Keratinocyte (primary cell): ENCODE results near the gene KCNMB3. TPM values are rescaled to one million over a fixed set of nuclear protein-coding genes. Genes with fewer than 3 reads are reported as not detected.

Experiments
- DNase-seq: peaks from one replicate; pipeline ENCODE4 v3.0.0-alpha.2; 2011; ENCODE audit warnings: low read depth, missing footprints, low spot score
- FAIRE-seq: peaks from 2 replicates; lab custom pipeline; 2011; peaks lifted over from hg19 to GRCh38; lab: Jason Lieb, UNC
- H2AFZ ChIP-seq: 2 replicates; pipeline ENCODE4 v1.6.0; 2012; ENCODE audit warnings: low read length, control low read depth, inconsistent platforms; ENCODE audit not compliant: control insufficient read depth
- H3K27ac ChIP-seq: 2 replicates; pipeline ENCODE4 v1.5.1; 2011; ENCODE audit warnings: low read length; ENCODE audit not compliant: control insufficient read depth, insufficient read depth
- H3K27me3 ChIP-seq: 3 replicates; pipeline ENCODE4 v1.6.0; 2011; ENCODE audit warnings: low read length; ENCODE audit not compliant: control insufficient read depth, insufficient read depth; ENCODE audit errors: extremely low read depth
- H3K36me3 ChIP-seq, 2 experiments: 2 replicates in 1 of 2; 3 replicates in 1 of 2; pipeline ENCODE4 v1.5.1; 2011; ENCODE audit warnings: low read length in 2 of 2, mild to moderate bottlenecking in 1 of 2; ENCODE audit not compliant: control insufficient read depth in 2 of 2, insufficient read depth in 2 of 2; ENCODE audit errors: extremely low read depth in 1 of 2
- H3K4me1 ChIP-seq: 3 replicates; pipeline ENCODE4 v1.5.1; 2011; ENCODE audit warnings: low read length; ENCODE audit not compliant: control insufficient read depth, insufficient read depth; ENCODE audit errors: extremely low read depth
- H3K4me2 ChIP-seq: 3 replicates; pipeline ENCODE4 v1.6.0; 2011; ENCODE audit warnings: low read depth, low read length; ENCODE audit not compliant: control insufficient read depth, insufficient read depth; ENCODE audit errors: extremely low read depth
- H3K4me3 ChIP-seq, 3 experiments: fragments of 200-600 bp in 1 of 3; sonication (generic) in 1 of 3; 2 replicates in 2 of 3; 3 replicates in 1 of 3; pipeline ENCODE4 v1.5.1; 2011 to 2016; ENCODE audit warnings: low read length in 3 of 3, mild to moderate bottlenecking in 3 of 3, control low read depth in 2 of 3, inconsistent platforms in 1 of 3, low read depth in 1 of 3, mixed read lengths in 1 of 3, mixed run types in 1 of 3, moderate library complexity in 1 of 3; ENCODE audit not compliant: control insufficient read depth in 2 of 3, insufficient read depth in 2 of 3; ENCODE audit errors: extremely low read depth in 1 of 3
- H3K79me2 ChIP-seq: 2 replicates; pipeline ENCODE4 v1.6.0; 2012; ENCODE audit warnings: low read length; ENCODE audit not compliant: control insufficient read depth, insufficient read depth
- H3K9ac ChIP-seq: 3 replicates; pipeline ENCODE4 v1.6.0; 2011; ENCODE audit warnings: low read length; ENCODE audit not compliant: control insufficient read depth, insufficient read depth; ENCODE audit errors: extremely low read depth
- H3K9me1 ChIP-seq: 3 replicates; pipeline ENCODE4 v1.6.0; 2011; ENCODE audit warnings: low read length; ENCODE audit not compliant: control insufficient read depth, insufficient read depth; ENCODE audit errors: extremely low read depth
- H3K9me3 ChIP-seq: 2 replicates; pipeline ENCODE4 v1.5.1; 2012; ENCODE audit warnings: low read depth, low read length; ENCODE audit not compliant: control insufficient read depth
- H4K20me1 ChIP-seq: 3 replicates; pipeline ENCODE4 v1.6.0; 2011; ENCODE audit warnings: low read length; ENCODE audit not compliant: control insufficient read depth, insufficient read depth; ENCODE audit errors: extremely low read depth
- CTCF ChIP-seq, 3 experiments: IDR thresholded peaks in 1 of 3; conservative IDR thresholded peaks in 1 of 3; optimal IDR thresholded peaks in 1 of 3; 2 replicates in 2 of 3; 3 replicates in 1 of 3; pipeline versions ENCODE3 to v1.5.1; 2011; ENCODE audit warnings: low read length in 3 of 3, mild to moderate bottlenecking in 3 of 3, moderate library complexity in 2 of 3, control low read depth in 1 of 3, inconsistent platforms in 1 of 3; ENCODE audit not compliant: insufficient read depth in 2 of 3; ENCODE audit errors: extremely low read depth in 1 of 3
- EZH2 ChIP-seq: IDR thresholded peaks from one replicate; pipeline ENCODE4 v1.6.1; 2012; ENCODE audit warnings: inconsistent platforms, mild to moderate bottlenecking, low read length, moderate library complexity
- dilution Hi-C: fragments of 300-500 bp; cut with MboI; formaldehyde crosslinking; loops from one replicate; pipeline ENCODE4 v1.7.0; 2020; ENCODE audit warnings: low sequenced_read_pairs; ENCODE audit not compliant: extremely low pct_ligation_motif_present
- polyA minus RNA-seq, 3 experiments: library from RNA; depleted of rRNA, polyadenylated mRNA; stranded (reverse); fragments of >200 nt; gene quantifications; 1 replicate in 1 of 3; 2 replicates in 1 of 3; 3 replicates in 1 of 3; pipeline ENCODE4 v1.2.3, GENCODE V29; 2011
- polyA plus RNA-seq, 5 experiments: library from polyadenylated mRNA; depleted of rRNA in 3 of 5; stranded (reverse) in 3 of 5; stranded (forward) in 1 of 5; unstranded in 1 of 5; fragments of >200 nt; gene quantifications; 1 replicate in 1 of 5; 2 replicates in 3 of 5; 3 replicates in 1 of 5; pipeline versions ENCODE4 v1.2.1 to v1.2.3, GENCODE V29; 2011 to 2012; ENCODE audit warnings: missing spikeins in 2 of 5, low read depth in 1 of 5, low replicate concordance in 1 of 5

Gene KCNMB3
- polyA plus RNA-seq (0.31 to 1.00 TPM (median 0.32 TPM) in 3 replicates), polyA minus RNA-seq (0.36 to 1.2 TPM (median 0.49 TPM) in 3 replicates)
- polyA plus RNA-seq (2011; ENCODE audit: low read depth), result 0.25 TPM
- 0.19 and 0.21 TPM in 2 replicates for polyA plus RNA-seq (2011; cell fraction: cytosol; rRNA removed)
- polyA plus RNA-seq (2011; cell fraction: nucleus; rRNA removed), result 2.1 and 2.7 TPM in 2 replicates
- polyA plus RNA-seq (2012; ENCODE audit: low replicate concordance), result 1.3 and 3.0 TPM in 2 replicates
- not detected for polyA minus RNA-seq (2011; cell fraction: cytosol; rRNA and poly(A)+ RNA removed)
- polyA minus RNA-seq (2011; cell fraction: nucleus; rRNA and poly(A)+ RNA removed), result 0.63 and 0.93 TPM in 2 replicates

DNA sequence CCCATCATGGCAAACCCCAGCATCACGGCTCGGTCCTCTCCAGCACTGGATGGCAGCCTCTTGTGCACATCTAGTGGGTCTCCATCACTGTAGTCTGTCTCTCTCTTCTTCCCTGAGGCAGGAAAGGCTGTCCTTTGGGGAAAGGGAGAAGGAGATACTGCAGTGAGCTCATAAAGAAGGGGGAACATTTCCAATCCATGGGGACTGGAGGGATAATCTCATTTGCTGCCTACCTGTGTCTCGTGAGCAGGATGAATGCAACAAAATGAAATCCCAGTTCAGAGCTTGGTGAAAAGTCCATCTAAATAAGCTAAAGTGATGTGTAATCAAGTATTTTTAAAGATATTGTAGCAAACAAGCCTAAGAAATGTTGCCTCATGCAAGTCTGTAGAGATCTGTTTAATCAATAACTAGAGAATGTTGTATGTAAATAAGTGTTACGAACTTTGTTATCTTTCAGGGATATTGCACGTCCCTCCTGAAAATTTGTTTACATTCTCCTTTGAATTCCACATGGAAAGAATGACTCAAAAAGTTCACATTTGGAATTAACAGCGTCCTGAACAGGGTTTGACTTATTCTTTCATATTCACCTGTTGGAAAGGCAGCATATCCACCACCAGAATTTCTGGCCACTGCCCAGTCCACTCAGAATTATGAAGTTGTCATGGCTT, at the start of gene KCNMB3:
Gene KCNMB3 (minus strand): TSS at position 312 of the 674 bp plus-strand sequence. CDS start 124 bp downstream, at position 188.
- H3K9ac ChIP-seq, result no peak within 1 kb of the TSS
- H4K20me1 ChIP-seq, result no peaks in the 10 kb centered on the region
- no peak within 1 kb of the TSS for H2AFZ ChIP-seq
- H3K9me1 ChIP-seq, result no peaks in the 10 kb centered on the region
- no peak for FAIRE-seq
- H3K79me2 ChIP-seq, result no peaks in the 10 kb centered on the region
- no peak for DNase-seq
- no peaks in the 10 kb centered on the region for H3K4me1 ChIP-seq
- TF ChIP-seq EZH2 (no peak), CTCF (optimal IDR thresholded peaks at IDR 0.05 in 1 of 3, IDR thresholded peaks at IDR 0.05 in 1 of 3, conservative IDR thresholded peaks at IDR 0.05 in 1 of 3; ENCODE audit: extremely low read depth in 1 of 3, insufficient read depth in 2 of 3, low read length in 3 of 3) (no peak)
- H3K27ac ChIP-seq, result no peak within 1 kb of the TSS
- no peaks in the 10 kb centered on the region for H3K36me3 ChIP-seq
- H3K9me3 ChIP-seq, result no peaks in the 10 kb centered on the region
- no peaks in the 10 kb centered on the region for H3K27me3 ChIP-seq
- no peak within 1 kb of the TSS for H3K4me3 ChIP-seq
- dilution Hi-C loops, result no loop called here
- H3K4me2 ChIP-seq, result no peak within 1 kb of the TSS

DNA sequence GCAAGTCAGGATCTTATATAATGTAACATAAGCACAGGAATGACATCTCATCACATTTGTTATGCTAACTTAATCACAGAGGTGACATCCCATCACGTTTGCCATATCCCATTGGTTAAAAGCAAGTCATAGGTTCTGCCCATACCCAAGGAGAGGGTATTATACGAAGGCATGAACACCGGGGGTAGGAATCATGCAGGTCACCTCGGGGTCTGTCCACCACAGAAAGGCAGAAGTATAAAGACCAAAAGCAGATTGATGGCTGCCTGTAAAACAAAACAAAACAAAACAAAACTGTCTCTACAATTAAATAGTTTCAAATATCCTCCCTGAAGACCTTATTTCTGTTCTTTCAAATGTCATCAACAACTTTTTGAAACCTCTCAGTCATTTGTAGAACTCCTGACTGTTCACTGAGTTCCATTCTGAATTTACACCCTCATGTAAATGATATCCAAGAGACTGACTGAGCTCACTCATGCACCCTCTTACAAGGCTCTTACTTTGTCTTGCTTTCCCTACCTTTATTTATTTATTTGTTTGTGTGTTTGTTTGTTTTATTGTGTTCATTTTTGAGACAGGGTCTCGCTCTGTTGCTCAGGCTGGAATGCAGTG, 49.2 kb upstream of the KCNMB3 start:
- no peak for FAIRE-seq
- no peak overlapping the region for H3K4me2 ChIP-seq
- H3K9ac ChIP-seq, result no peak overlapping the region

More for the DNA sequence above, 49.2 kb upstream of the KCNMB3 start:
- no peak overlapping the region for H3K4me3 ChIP-seq
- H3K27me3 ChIP-seq, result no peaks in the 10 kb centered on the region
- no peaks in the 10 kb centered on the region for H3K4me1 ChIP-seq
- H3K9me3 ChIP-seq, result no peaks in the 10 kb centered on the region
- no peaks in the 10 kb centered on the region for H3K36me3 ChIP-seq
- no peaks in the 10 kb centered on the region for H3K9me1 ChIP-seq
- dilution Hi-C loops, result no loop called here
- TF ChIP-seq CTCF (optimal IDR thresholded peaks at IDR 0.05 in 1 of 3, IDR thresholded peaks at IDR 0.05 in 1 of 3, conservative IDR thresholded peaks at IDR 0.05 in 1 of 3; ENCODE audit: extremely low read depth in 1 of 3, insufficient read depth in 2 of 3, low read length in 3 of 3) (no peak), EZH2 (no peak)
- DNase-seq, result no peak
- H3K79me2 ChIP-seq, result no peaks in the 10 kb centered on the region
- H4K20me1 ChIP-seq, result no peaks in the 10 kb centered on the region
- H3K27ac ChIP-seq, result no peak overlapping the region
- H2AFZ ChIP-seq, result no peak overlapping the region
